ENCODE results near the gene BEST3. TPM values are rescaled to one million over a fixed set of nuclear protein-coding genes. Genes with fewer than 3 reads are reported as not detected.
"Not testable (repeated sequence)": the region's sequence is repeated elsewhere in the genome, so short reads cannot be mapped to it uniquely, and the experiment has no call there.

BEST3 gene
- polyA plus RNA-seq, 6 donors from 2014 or later, result 0.27 to 0.57 TPM; not detected in 4

- Mint-ChIP-seq H3K27me3 (peaks cover 0 to 18% (median 3%) of the 10 kb centered on the region in 3 donors), H3K4me3 (no peak overlapping the region), H3K9me3 (no peaks in the 10 kb centered on the region), H3K27ac (no peak overlapping the region), H3K4me1 (no peaks in the 10 kb centered on the region), H3K36me3 (no peaks in the 10 kb centered on the region)
- DNase-seq, result no peak
- ATAC-seq (ENCODE audit: low read depth in 2 of 2), result no peak
Measured at GRCh38 chr12:69682110-69682755, 16.9 kb downstream of the BEST3 start.

- ATAC-seq (ENCODE audit: low read depth in 2 of 2) (no peak), DNase-seq (no peak)
- H3K9me3 Mint-ChIP-seq, result no peaks in the 10 kb centered on the region
- H3K4me3 Mint-ChIP-seq, result no peak overlapping the region
- H3K27me3 Mint-ChIP-seq, result peaks cover 0 to 7% (median 0%) of the 10 kb centered on the region in 3 donors
- H3K4me1 Mint-ChIP-seq, result no peaks in the 10 kb centered on the region
- no peaks in the 10 kb centered on the region for H3K36me3 Mint-ChIP-seq
- H3K27ac Mint-ChIP-seq, result no peak overlapping the region
Measured at GRCh38 chr12:69679119-69679518, 20.0 kb downstream of the BEST3 start.

GRCh38 chr12:69676257-69677012 is 22.7 kb downstream of the BEST3 start:
- no peak for ATAC-seq (ENCODE audit: low read depth in 2 of 2)
- Mint-ChIP-seq H3K36me3 (no peaks in the 10 kb centered on the region), H3K9me3 (no peaks in the 10 kb centered on the region), H3K4me1 (no peaks in the 10 kb centered on the region), H3K27ac (peak overlapping the region in 1 of 6 donors; percentile 9), H3K27me3 (peaks cover 0 to 7% (median 0%) of the 10 kb centered on the region in 3 donors), H3K4me3 (no peak overlapping the region)
- no peak for DNase-seq

GRCh38 chr12:69672195-69672594 is 26.9 kb downstream of the BEST3 start:
- DNase-seq (no peak), ATAC-seq (ENCODE audit: low read depth in 2 of 2) (no peak)
- peaks cover 0 to 7% (median 4%) of the 10 kb centered on the region in 3 donors for H3K27me3 Mint-ChIP-seq
- no peak overlapping the region for H3K4me3 Mint-ChIP-seq
- no peaks in the 10 kb centered on the region for H3K36me3 Mint-ChIP-seq
- peak overlapping the region in 1 of 6 donors; percentile 66 for H3K27ac Mint-ChIP-seq
- no peaks in the 10 kb centered on the region for H3K9me3 Mint-ChIP-seq
- no peaks in the 10 kb centered on the region for H3K4me1 Mint-ChIP-seq

- Mint-ChIP-seq H3K4me3 (no peak overlapping the region), H3K4me1 (no peaks in the 10 kb centered on the region), H3K36me3 (no peaks in the 10 kb centered on the region), H3K9me3 (no peaks in the 10 kb centered on the region), H3K27me3 (peaks cover 0 to 4% (median 1%) of the 10 kb centered on the region in 3 donors), H3K27ac (no peak overlapping the region)
- DNase-seq (no peak), ATAC-seq (ENCODE audit: low read depth in 2 of 2) (no peak)
Measured at GRCh38 chr12:69671597-69671996, 27.5 kb downstream of the BEST3 start.

- Mint-ChIP-seq H3K27me3 (peaks cover 0 to 4% (median 0%) of the 10 kb centered on the region in 3 donors), H3K9me3 (no peaks in the 10 kb centered on the region), H3K27ac (peak overlapping the region in 1 of 6 donors; percentile 1), H3K4me3 (no peak overlapping the region), H3K4me1 (no peaks in the 10 kb centered on the region), H3K36me3 (no peaks in the 10 kb centered on the region)
- no peak for DNase-seq
- ATAC-seq (ENCODE audit: low read depth in 2 of 2), result no peak
Measured at GRCh38 chr12:69666798-69667197, 32.3 kb downstream of the BEST3 start.

GRCh38 chr12:69664930-69665377 is 34.1 kb downstream of the BEST3 start:
- not testable (repeated sequence) for DNase-seq; ATAC-seq (ENCODE audit: low read depth in 2 of 2); H3K27ac Mint-ChIP-seq; H3K4me1 Mint-ChIP-seq; H3K9me3 Mint-ChIP-seq; H3K4me3 Mint-ChIP-seq; H3K27me3 Mint-ChIP-seq; H3K36me3 Mint-ChIP-seq

GRCh38 chr12:69663726-69664125 is 35.4 kb downstream of the BEST3 start:
- no peaks in the 10 kb centered on the region for H3K36me3 Mint-ChIP-seq
- ATAC-seq (ENCODE audit: low read depth in 2 of 2) (no peak), DNase-seq (no peak)
- H3K4me1 Mint-ChIP-seq, result no peaks in the 10 kb centered on the region
- H3K4me3 Mint-ChIP-seq, result no peak overlapping the region
- H3K27ac Mint-ChIP-seq, result peak overlapping the region in 1 of 6 donors; percentile 44
- H3K9me3 Mint-ChIP-seq, result no peaks in the 10 kb centered on the region
- peaks cover 0 to 10% (median 7%) of the 10 kb centered on the region in 3 donors for H3K27me3 Mint-ChIP-seq

GRCh38 chr12:69662764-69663163 is 36.3 kb downstream of the BEST3 start:
- no peak overlapping the region for H3K27ac Mint-ChIP-seq
- DNase-seq, result no peak
- H3K36me3 Mint-ChIP-seq, result no peaks in the 10 kb centered on the region
- H3K9me3 Mint-ChIP-seq, result no peaks in the 10 kb centered on the region
- peaks cover 0 to 10% (median 3%) of the 10 kb centered on the region in 3 donors for H3K27me3 Mint-ChIP-seq
- H3K4me1 Mint-ChIP-seq, result no peaks in the 10 kb centered on the region
- no peak for ATAC-seq (ENCODE audit: low read depth in 2 of 2)
- no peak overlapping the region for H3K4me3 Mint-ChIP-seq

GRCh38 chr12:69661386-69661785 is 37.7 kb downstream of the BEST3 start:
- H3K4me1 Mint-ChIP-seq, result no peaks in the 10 kb centered on the region
- H3K36me3 Mint-ChIP-seq, result no peaks in the 10 kb centered on the region
- H3K4me3 Mint-ChIP-seq, result no peak overlapping the region
- ATAC-seq (ENCODE audit: low read depth in 2 of 2) (no peak), DNase-seq (no peak)
- no peaks in the 10 kb centered on the region for H3K9me3 Mint-ChIP-seq
- no peak overlapping the region for H3K27ac Mint-ChIP-seq
- peaks cover 0 to 10% (median 3%) of the 10 kb centered on the region in 3 donors for H3K27me3 Mint-ChIP-seq

GRCh38 chr12:69660164-69660863 is 38.8 kb downstream of the BEST3 start:
- ATAC-seq (ENCODE audit: low read depth in 2 of 2), result no peak
- H3K27me3 Mint-ChIP-seq, result peaks cover 0 to 10% (median 3%) of the 10 kb centered on the region in 3 donors

GRCh38 chr12:69658203-69658602 is 40.9 kb downstream of the BEST3 start:
- H3K27me3 Mint-ChIP-seq, result peaks cover 0 to 10% (median 3%) of the 10 kb centered on the region in 3 donors
- ATAC-seq (ENCODE audit: low read depth in 2 of 2) (no peak), DNase-seq (no peak)
- no peaks in the 10 kb centered on the region for H3K9me3 Mint-ChIP-seq
- no peaks in the 10 kb centered on the region for H3K36me3 Mint-ChIP-seq
- H3K27ac Mint-ChIP-seq, result no peak overlapping the region
- H3K4me3 Mint-ChIP-seq, result no peak overlapping the region
- H3K4me1 Mint-ChIP-seq, result no peaks in the 10 kb centered on the region

More at GRCh38 chr12:69660164-69660863, 38.8 kb downstream of the BEST3 start:
- Mint-ChIP-seq H3K36me3 (no peaks in the 10 kb centered on the region), H3K27ac (no peak overlapping the region), H3K4me1 (no peaks in the 10 kb centered on the region), H3K4me3 (no peak overlapping the region), H3K9me3 (no peaks in the 10 kb centered on the region)
- no peak for DNase-seq

- Mint-ChIP-seq H3K4me1 (no peaks in the 10 kb centered on the region), H3K27ac (no peak overlapping the region), H3K4me3 (peak overlapping the region in 1 of 8 donors; percentile 60), H3K9me3 (no peaks in the 10 kb centered on the region), H3K27me3 (peaks cover 0 to 10% (median 3%) of the 10 kb centered on the region in 3 donors), H3K36me3 (no peaks in the 10 kb centered on the region)
- DNase-seq, result no peak
- ATAC-seq (ENCODE audit: low read depth in 2 of 2), result no peak
Measured at GRCh38 chr12:69657376-69658137, 41.5 kb downstream of the BEST3 start.
